GM12872 (cell line): ENCODE results near the gene SFT2D3.

Experiments used
- CTCF ChIP-seq: IDR thresholded peaks from 3 replicates; pipeline ENCODE4 v1.5.1; 2011; ENCODE audit warnings: low read depth, mild to moderate bottlenecking, low read length, moderate library complexity; ENCODE audit not compliant: insufficient read depth

SFT2D3 gene

GRCh38 chr2:127718271-127718670, 17.0 kb downstream of the SFT2D3 start:
- TF ChIP-seq CTCF: no peak

- no peak for TF ChIP-seq CTCF
Measured at GRCh38 chr2:127719301-127720218, 18.3 kb downstream of the SFT2D3 start.

- no peak for TF ChIP-seq CTCF
Measured at GRCh38 chr2:127721311-127721977, 20.1 kb downstream of the SFT2D3 start.

- TF ChIP-seq CTCF: no peak
Measured at GRCh38 chr2:127721978-127722355, 20.7 kb downstream of the SFT2D3 start.

GRCh38 chr2:127722807-127723206, 21.5 kb downstream of the SFT2D3 start:
- TF ChIP-seq CTCF: no peak

- no peak for TF ChIP-seq CTCF
Measured at GRCh38 chr2:127726158-127726880, 25.0 kb downstream of the SFT2D3 start.

GRCh38 chr2:127733113-127733815, 32.0 kb downstream of the SFT2D3 start:
- no peak for TF ChIP-seq CTCF
